Hepatocyte (in vitro differentiated cells): ENCODE data around the gene ADCY2.

ENCODE experiments used
- EZH2 ChIP-seq: fragments of 200-600 bp; sonication (generic); IDR thresholded peaks from 2 replicates; pipeline ENCODE4 v1.6.1; 2016; ENCODE audit warnings: antibody characterized with exemption, mild to moderate bottlenecking, borderline replicate concordance
- EZH2phosphoT487 ChIP-seq: fragments of 200-600 bp; sonication (generic); IDR thresholded peaks from one replicate; pipeline ENCODE4 v1.6.1; 2018; ENCODE audit warnings: antibody characterized with exemption, mild to moderate bottlenecking, low read depth, moderate library complexity; ENCODE audit not compliant: unreplicated experiment, severe bottlenecking
- TF ChIP-seq, protein P1 (sequence below): fragments of 200-600 bp; sonication (generic); IDR thresholded peaks from 2 replicates; pipeline ENCODE4 v1.5.1; 2016; ENCODE audit warnings: antibody characterized with exemption, mild to moderate bottlenecking; ENCODE audit not compliant: poor library complexity

DNA sequence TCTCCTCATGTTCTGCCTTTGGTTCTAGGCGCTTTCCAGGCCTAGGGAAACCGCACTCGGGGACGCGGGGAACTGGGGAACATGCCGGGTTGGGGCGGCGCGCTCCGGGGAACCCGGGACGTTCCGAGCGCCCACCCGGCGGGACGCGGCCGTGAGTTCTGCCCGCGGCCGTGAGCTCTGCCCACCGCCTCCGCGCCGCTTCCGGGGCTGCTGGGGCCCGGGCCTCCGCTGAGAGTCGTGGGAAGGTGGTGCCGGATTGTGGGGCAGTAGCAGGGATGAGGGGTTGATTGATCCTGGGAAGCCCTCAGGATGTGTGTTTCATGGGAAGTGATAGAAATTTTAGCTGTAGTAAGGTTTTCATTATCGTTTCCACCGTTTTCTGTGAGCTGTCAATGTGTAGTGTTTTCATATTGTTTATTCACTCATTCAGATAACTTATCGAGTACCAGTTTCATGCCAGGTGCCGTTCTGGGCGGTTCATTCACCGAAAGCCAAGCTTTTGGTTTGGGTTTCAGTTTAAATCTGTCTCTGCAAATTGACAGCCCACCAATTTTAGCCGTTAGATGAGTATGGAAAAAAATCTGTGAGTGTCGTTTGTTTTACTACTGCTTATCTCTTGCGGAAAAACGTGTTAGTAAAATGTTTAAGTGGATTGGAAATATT, 473.7 kb downstream of the ADCY2 start:
- TF ChIP-seq, protein P1, sequence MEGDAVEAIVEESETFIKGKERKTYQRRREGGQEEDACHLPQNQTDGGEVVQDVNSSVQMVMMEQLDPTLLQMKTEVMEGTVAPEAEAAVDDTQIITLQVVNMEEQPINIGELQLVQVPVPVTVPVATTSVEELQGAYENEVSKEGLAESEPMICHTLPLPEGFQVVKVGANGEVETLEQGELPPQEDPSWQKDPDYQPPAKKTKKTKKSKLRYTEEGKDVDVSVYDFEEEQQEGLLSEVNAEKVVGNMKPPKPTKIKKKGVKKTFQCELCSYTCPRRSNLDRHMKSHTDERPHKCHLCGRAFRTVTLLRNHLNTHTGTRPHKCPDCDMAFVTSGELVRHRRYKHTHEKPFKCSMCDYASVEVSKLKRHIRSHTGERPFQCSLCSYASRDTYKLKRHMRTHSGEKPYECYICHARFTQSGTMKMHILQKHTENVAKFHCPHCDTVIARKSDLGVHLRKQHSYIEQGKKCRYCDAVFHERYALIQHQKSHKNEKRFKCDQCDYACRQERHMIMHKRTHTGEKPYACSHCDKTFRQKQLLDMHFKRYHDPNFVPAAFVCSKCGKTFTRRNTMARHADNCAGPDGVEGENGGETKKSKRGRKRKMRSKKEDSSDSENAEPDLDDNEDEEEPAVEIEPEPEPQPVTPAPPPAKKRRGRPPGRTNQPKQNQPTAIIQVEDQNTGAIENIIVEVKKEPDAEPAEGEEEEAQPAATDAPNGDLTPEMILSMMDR = no peak
- TF ChIP-seq EZH2phosphoT487 (no peak), EZH2 (no peak)
